ENCODE results near the gene LRFN5.
"Not testable (repeated sequence)": the region's sequence is repeated elsewhere in the genome, so short reads cannot be mapped to it uniquely, and the experiment has no call there.

Gene LRFN5

GRCh38 chr14:41900644-41901043 is 294.0 kb downstream of the LRFN5 start:
- no peak for DNase-seq (ENCODE audit: low spot score)

DNA sequence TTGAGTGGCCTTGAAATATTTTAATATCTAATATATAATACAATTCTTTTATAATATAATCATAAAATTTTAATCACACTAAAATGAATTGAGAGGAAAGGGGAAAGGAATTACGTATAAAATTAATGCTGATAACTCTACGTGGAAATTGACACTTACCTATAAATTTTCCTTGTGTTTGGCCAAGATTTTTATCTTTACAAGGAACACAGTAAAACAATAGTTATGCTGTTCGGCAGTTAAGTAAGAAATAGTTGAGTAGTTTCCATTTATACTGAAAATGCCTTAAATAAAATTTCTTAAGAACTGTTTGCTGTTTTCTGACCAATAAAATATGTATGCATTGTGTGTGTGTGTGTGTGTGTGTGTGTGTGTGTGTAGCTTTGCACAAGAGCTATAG is 294.4 kb downstream of the LRFN5 start:
- H3K9me3 ChIP-seq (replicated peaks in 1 of 2; ENCODE audit: control insufficient read depth in 2 of 2, insufficient read depth in 1 of 2, low read depth in 1 of 2, low read length in 2 of 2), result no peaks in the 10 kb centered on the region
- H3K4me3 ChIP-seq (ENCODE audit: low read length in 2 of 2), result no peak overlapping the region
- H3K9ac ChIP-seq (ENCODE audit: low read depth, low read length, poor library complexity), result no peak overlapping the region
- no peak overlapping the region for H2BK15ac ChIP-seq (ENCODE audit: low read length)
- H3K27ac ChIP-seq (replicated peaks; ENCODE audit: low read length), result no peak overlapping the region
- H2AFZ ChIP-seq (ENCODE audit: low read length), result no peak overlapping the region
- H3K79me1 ChIP-seq (ENCODE audit: low read depth, low read length), result no peaks in the 10 kb centered on the region
- peaks cover 0 to 3% of the 10 kb centered on the region in 2 donors for H3K4me1 ChIP-seq (ENCODE audit: control insufficient read depth in 2 of 2, insufficient read depth in 1 of 2, low read depth in 1 of 2, low read length in 2 of 2)
- no peak overlapping the region for H3K4me2 ChIP-seq (ENCODE audit: insufficient read depth, low read length, poor library complexity, severe bottlenecking)
- DNase-seq (ENCODE audit: low spot score), result no peak
- peaks cover 0 to 2% (median 0%) of the 10 kb centered on the region in 3 experiments for H3K27me3 ChIP-seq (ENCODE audit: control insufficient read depth in 3 of 3, insufficient read depth in 3 of 3, low read depth in 1 of 3, low read length in 3 of 3)
- no peak overlapping the region for H2BK120ac ChIP-seq (ENCODE audit: low read depth, low read length)
- H4K8ac ChIP-seq (ENCODE audit: low read depth, low read length), result no peak overlapping the region
- H3K14ac ChIP-seq (ENCODE audit: low read length), result no peak overlapping the region
- no peaks in the 10 kb centered on the region for H3K36me3 ChIP-seq (replicated peaks in 1 of 2; ENCODE audit: control insufficient read depth in 2 of 2, insufficient read depth in 2 of 2, low read length in 2 of 2)
- H3K18ac ChIP-seq (ENCODE audit: low read length), result no peak overlapping the region
- no peak overlapping the region for H2BK5ac ChIP-seq (ENCODE audit: low read length)
- WGBS, 2 donors (ENCODE audit: extremely low coverage in 2 of 2, insufficient read length in 2 of 2, insufficient replicate concordance in 1 of 2), result no CpG with 5 or more reads among the region's 3 CpGs
- H3K23ac ChIP-seq (ENCODE audit: low read depth, low read length, poor library complexity), result no peak overlapping the region
- H2AK5ac ChIP-seq (ENCODE audit: low read depth, low read length), result no peak overlapping the region
- no peak overlapping the region for H2BK12ac ChIP-seq (ENCODE audit: low read length)
- H4K91ac ChIP-seq (ENCODE audit: low read depth, low read length, poor library complexity), result no peak overlapping the region
- no peak overlapping the region for H3K4ac ChIP-seq (ENCODE audit: low read length)

More at GRCh38 chr14:41900644-41901043, 294.0 kb downstream of the LRFN5 start:
- no peak overlapping the region for H3K4ac ChIP-seq (ENCODE audit: low read length)
- H2BK5ac ChIP-seq (ENCODE audit: low read length), result no peak overlapping the region
- no CpG with 5 or more reads among the region's 4 CpGs for WGBS, 2 donors (ENCODE audit: extremely low coverage in 2 of 2, insufficient read length in 2 of 2, insufficient replicate concordance in 1 of 2)
- no peak overlapping the region for H2BK120ac ChIP-seq (ENCODE audit: low read depth, low read length)
- H3K27me3 ChIP-seq (ENCODE audit: control insufficient read depth in 3 of 3, insufficient read depth in 3 of 3, low read depth in 1 of 3, low read length in 3 of 3), result peaks cover 0 to 2% (median 0%) of the 10 kb centered on the region in 3 experiments
- no peaks in the 10 kb centered on the region for H3K79me1 ChIP-seq (ENCODE audit: low read depth, low read length)
- H2BK12ac ChIP-seq (ENCODE audit: low read length), result no peak overlapping the region
- no peak overlapping the region for H3K9ac ChIP-seq (ENCODE audit: low read depth, low read length, poor library complexity)
- no peak overlapping the region for H2AFZ ChIP-seq (ENCODE audit: low read length)
- H2BK15ac ChIP-seq (ENCODE audit: low read length), result no peak overlapping the region
- no peak overlapping the region for H3K14ac ChIP-seq (ENCODE audit: low read length)
- H3K4me2 ChIP-seq (ENCODE audit: insufficient read depth, low read length, poor library complexity, severe bottlenecking), result no peak overlapping the region
- peaks cover 0 to 3% of the 10 kb centered on the region in 2 donors for H3K4me1 ChIP-seq (ENCODE audit: control insufficient read depth in 2 of 2, insufficient read depth in 1 of 2, low read depth in 1 of 2, low read length in 2 of 2)
- H2AK5ac ChIP-seq (ENCODE audit: low read depth, low read length), result no peak overlapping the region
- H3K18ac ChIP-seq (ENCODE audit: low read length), result no peak overlapping the region
- H3K36me3 ChIP-seq (replicated peaks in 1 of 2; ENCODE audit: control insufficient read depth in 2 of 2, insufficient read depth in 2 of 2, low read length in 2 of 2), result no peaks in the 10 kb centered on the region
- H3K27ac ChIP-seq (replicated peaks; ENCODE audit: low read length), result no peak overlapping the region
- H3K23ac ChIP-seq (ENCODE audit: low read depth, low read length, poor library complexity), result no peak overlapping the region
- no peak overlapping the region for H4K8ac ChIP-seq (ENCODE audit: low read depth, low read length)
- H4K91ac ChIP-seq (ENCODE audit: low read depth, low read length, poor library complexity), result no peak overlapping the region
- H3K9me3 ChIP-seq (replicated peaks in 1 of 2; ENCODE audit: control insufficient read depth in 2 of 2, insufficient read depth in 1 of 2, low read depth in 1 of 2, low read length in 2 of 2), result no peaks in the 10 kb centered on the region
- no peak overlapping the region for H3K4me3 ChIP-seq (ENCODE audit: low read length in 2 of 2)

DNA sequence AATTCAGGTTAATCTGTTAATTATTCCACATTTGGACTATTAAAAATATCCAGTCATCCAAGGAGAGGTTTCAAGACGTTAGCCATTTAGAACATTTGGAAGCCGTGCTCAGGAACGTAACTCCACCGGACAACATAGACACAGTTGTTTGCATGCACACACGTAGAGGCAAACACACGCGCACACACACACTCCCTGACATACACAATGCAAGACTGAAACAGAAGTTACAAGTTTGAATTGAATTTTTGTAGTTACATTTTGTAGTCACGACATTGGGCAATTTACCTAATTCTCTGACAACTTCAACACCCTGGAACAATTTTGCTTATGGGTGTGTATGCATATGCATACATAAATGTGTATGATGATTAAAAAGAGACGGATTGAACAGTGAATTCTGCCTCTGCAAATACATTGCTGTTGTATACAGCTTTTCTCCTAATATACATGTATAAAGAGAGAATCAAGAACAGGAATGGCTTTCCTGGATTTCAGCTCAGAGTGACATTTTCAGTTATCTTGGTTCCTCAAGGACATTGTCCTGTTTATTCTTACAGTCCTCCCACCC is 298.8 kb downstream of the LRFN5 start:
- H3K79me1 ChIP-seq (ENCODE audit: low read depth, low read length), result no peaks in the 10 kb centered on the region
- H4K8ac ChIP-seq (ENCODE audit: low read depth, low read length), result no peak overlapping the region
- H3K23ac ChIP-seq (ENCODE audit: low read depth, low read length, poor library complexity), result no peak overlapping the region
- H3K4me1 ChIP-seq (ENCODE audit: control insufficient read depth in 2 of 2, insufficient read depth in 1 of 2, low read depth in 1 of 2, low read length in 2 of 2), result peaks cover 0 to 3% of the 10 kb centered on the region in 2 donors
- no peak overlapping the region for H3K18ac ChIP-seq (ENCODE audit: low read length)
- H3K9ac ChIP-seq (ENCODE audit: low read depth, low read length, poor library complexity), result no peak overlapping the region
- no peak overlapping the region for H2AFZ ChIP-seq (ENCODE audit: low read length)
- H2BK5ac ChIP-seq (ENCODE audit: low read length), result no peak overlapping the region
- H3K14ac ChIP-seq (ENCODE audit: low read length), result no peak overlapping the region
- H2BK12ac ChIP-seq (ENCODE audit: low read length), result no peak overlapping the region
- H3K27ac ChIP-seq (replicated peaks; ENCODE audit: low read length), result no peak overlapping the region
- no peak for DNase-seq (ENCODE audit: low spot score)
- no peaks in the 10 kb centered on the region for H3K9me3 ChIP-seq (replicated peaks in 1 of 2; ENCODE audit: control insufficient read depth in 2 of 2, insufficient read depth in 1 of 2, low read depth in 1 of 2, low read length in 2 of 2)
- no peak overlapping the region for H2AK5ac ChIP-seq (ENCODE audit: low read depth, low read length)
- no peak overlapping the region for H3K4me2 ChIP-seq (ENCODE audit: insufficient read depth, low read length, poor library complexity, severe bottlenecking)
- H2BK120ac ChIP-seq (ENCODE audit: low read depth, low read length), result no peak overlapping the region
- peaks cover 0 to 2% (median 0%) of the 10 kb centered on the region in 3 experiments for H3K27me3 ChIP-seq (ENCODE audit: control insufficient read depth in 3 of 3, insufficient read depth in 3 of 3, low read depth in 1 of 3, low read length in 3 of 3)
- H4K91ac ChIP-seq (ENCODE audit: low read depth, low read length, poor library complexity), result no peak overlapping the region
- WGBS, 2 donors (ENCODE audit: extremely low coverage in 2 of 2, insufficient read length in 2 of 2, insufficient replicate concordance in 1 of 2), result no CpG with 5 or more reads among the region's 9 CpGs
- H3K4ac ChIP-seq (ENCODE audit: low read length), result no peak overlapping the region
- no peak overlapping the region for H2BK15ac ChIP-seq (ENCODE audit: low read length)
- H3K4me3 ChIP-seq (ENCODE audit: low read length in 2 of 2), result no peak overlapping the region
- H3K36me3 ChIP-seq (replicated peaks in 1 of 2; ENCODE audit: control insufficient read depth in 2 of 2, insufficient read depth in 2 of 2, low read length in 2 of 2), result no peaks in the 10 kb centered on the region

DNA sequence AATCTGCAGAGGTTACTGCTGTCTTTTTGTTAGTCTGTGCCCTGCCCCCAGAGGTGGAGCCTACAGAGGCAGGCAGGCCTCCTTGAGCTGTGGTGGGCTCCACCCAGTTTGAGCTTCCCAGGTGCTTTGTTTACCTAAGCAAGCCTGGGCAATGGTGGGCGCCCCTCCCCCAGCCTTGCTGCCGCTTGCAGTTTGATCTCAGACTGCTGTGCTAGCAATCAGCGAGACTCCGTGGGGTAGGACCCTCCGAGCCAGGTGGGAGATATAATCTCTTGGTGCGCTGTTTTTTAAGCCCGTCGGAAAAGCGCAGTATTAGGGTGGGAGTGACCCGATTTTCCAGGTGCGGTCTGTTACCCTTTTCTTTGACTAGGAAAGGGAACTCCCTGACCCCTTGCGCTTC is 304.5 kb downstream of the LRFN5 start:
- not testable (repeated sequence) for H3K4me3 ChIP-seq (ENCODE audit: low read length in 2 of 2)

More for the DNA sequence above, 304.5 kb downstream of the LRFN5 start:
- H3K4ac ChIP-seq (ENCODE audit: low read length); H4K91ac ChIP-seq (ENCODE audit: low read depth, low read length, poor library complexity); H3K27me3 ChIP-seq (ENCODE audit: control insufficient read depth in 3 of 3, insufficient read depth in 3 of 3, low read depth in 1 of 3, low read length in 3 of 3); H4K8ac ChIP-seq (ENCODE audit: low read depth, low read length); H3K4me1 ChIP-seq (ENCODE audit: control insufficient read depth in 2 of 2, insufficient read depth in 1 of 2, low read depth in 1 of 2, low read length in 2 of 2); H3K23ac ChIP-seq (ENCODE audit: low read depth, low read length, poor library complexity); H2BK120ac ChIP-seq (ENCODE audit: low read depth, low read length); H3K4me2 ChIP-seq (ENCODE audit: insufficient read depth, low read length, poor library complexity, severe bottlenecking); H2BK12ac ChIP-seq (ENCODE audit: low read length); H2BK15ac ChIP-seq (ENCODE audit: low read length); H3K18ac ChIP-seq (ENCODE audit: low read length); H3K9ac ChIP-seq (ENCODE audit: low read depth, low read length, poor library complexity); H3K36me3 ChIP-seq (replicated peaks in 1 of 2; ENCODE audit: control insufficient read depth in 2 of 2, insufficient read depth in 2 of 2, low read length in 2 of 2); H3K9me3 ChIP-seq (replicated peaks in 1 of 2; ENCODE audit: control insufficient read depth in 2 of 2, insufficient read depth in 1 of 2, low read depth in 1 of 2, low read length in 2 of 2); H2AFZ ChIP-seq (ENCODE audit: low read length); H2BK5ac ChIP-seq (ENCODE audit: low read length); H2AK5ac ChIP-seq (ENCODE audit: low read depth, low read length); H3K79me1 ChIP-seq (ENCODE audit: low read depth, low read length); DNase-seq (ENCODE audit: low spot score); H3K14ac ChIP-seq (ENCODE audit: low read length); H3K27ac ChIP-seq (replicated peaks; ENCODE audit: low read length): not testable (repeated sequence)
- no CpG with 5 or more reads among the region's 12 CpGs for WGBS, 2 donors (ENCODE audit: extremely low coverage in 2 of 2, insufficient read length in 2 of 2, insufficient replicate concordance in 1 of 2)
